Sigmoid colon (tissue), 7 donors: ENCODE data around the gene TMC1. TPM values are rescaled to one million over a fixed set of nuclear protein-coding genes. Genes with fewer than 3 reads are reported as not detected.

Source experiments
- DNase-seq: peaks from one replicate; pipeline ENCODE4 v3.0.0-alpha.2; 2019
- H3K27ac ChIP-seq, 4 donors: fragments of 200-600 bp; sonication (generic); one replicate each; pipeline ENCODE4 v1.5.1; 2016 to 2019; ENCODE audit warnings: mild to moderate bottlenecking in 1 of 4
- H3K27me3 ChIP-seq, 3 donors: fragments of 200-600 bp; sonication (generic); one replicate each; pipeline ENCODE4 v1.5.1; 2019; ENCODE audit warnings: mild to moderate bottlenecking in 1 of 3
- H3K36me3 ChIP-seq, 4 donors: fragments of 200-600 bp; sonication (generic); one replicate each; pipeline ENCODE4 v1.5.1; 2016 to 2019
- H3K4me1 ChIP-seq, 4 donors: fragments of 200-600 bp; sonication (generic); one replicate each; pipeline ENCODE4 v1.5.1; 2017 to 2019
- H3K4me3 ChIP-seq, 4 donors: fragments of 200-600 bp; sonication (generic); one replicate each; pipeline ENCODE4 v1.5.1; 2017 to 2019; ENCODE audit warnings: mild to moderate bottlenecking in 2 of 4, moderate library complexity in 1 of 4
- H3K9me3 ChIP-seq, 4 donors: fragments of 200-600 bp in 3 of 4; sonication (generic) in 3 of 4; one replicate each; pipeline versions ENCODE4 v1.5.1 to v1.6.1; 2013 to 2019
- EP300 ChIP-seq, 4 donors: sonication (generic); formaldehyde crosslinking; IDR thresholded peaks; one replicate each; pipeline ENCODE4 v1.6.1; 2017; ENCODE audit warnings: antibody characterized with exemption in 4 of 4
- POLR2A ChIP-seq, 2 donors: fragments of 450-650 bp; IDR thresholded peaks; one replicate each; pipeline ENCODE4 v1.6.1; 2016; ENCODE audit warnings: antibody characterized with exemption in 2 of 2, mild to moderate bottlenecking in 2 of 2, moderate library complexity in 2 of 2
- POLR2AphosphoS5 ChIP-seq, 4 donors: sonication (generic); formaldehyde crosslinking; IDR thresholded peaks; one replicate each; pipeline ENCODE4 v1.6.1; 2017; ENCODE audit warnings: antibody characterized with exemption in 4 of 4
- WGBS, 2 donors: extraction: QIAGEN DNeasy Blood & Tissue Kit; methylation state at CpG; one replicate each; pipeline ENCODE4 v1.1.7; 2013; 5-methylcytosine and 5-hydroxymethylcytosine counted together
- intact Hi-C: fragments of 100-400 bp; cut with DNase I; formaldehyde crosslinking; loops from one replicate; pipeline ENCODE4 v1.15.1; 2023
- polyA plus RNA-seq, 3 donors: library from polyadenylated mRNA; stranded (reverse); fragments of 200-250 nt; gene quantifications; one replicate each; pipeline ENCODE4 v1.2.3, GENCODE V29; 2013
- total RNA-seq, 4 donors: library from RNA; depleted of rRNA; stranded (reverse); fragments of >200 nt; gene quantifications; one replicate each; pipeline ENCODE4 v1.1.0, GENCODE V29; 2016
- TF ChIP-seq, protein P1 (sequence below), 4 experiments: fragments of 450-650 bp in 3 of 4; fragments of 200-600 bp in 1 of 4; IDR thresholded peaks; one replicate each; pipeline ENCODE4 v1.5.1; 2016 to 2019; ENCODE audit warnings: antibody characterized with exemption in 4 of 4, mild to moderate bottlenecking in 3 of 4, moderate library complexity in 2 of 4
- donor health status: healthy with polysubstance abuse.
- donor health status: Bipolar disorder and iron deficiency.
- donor health status: healthy.

The TMC1 gene
- total and polyA plus RNA-seq, 7 donors, result under 0.01 to 1.5 (median 0.51) TPM; not detected in 4

DNA sequence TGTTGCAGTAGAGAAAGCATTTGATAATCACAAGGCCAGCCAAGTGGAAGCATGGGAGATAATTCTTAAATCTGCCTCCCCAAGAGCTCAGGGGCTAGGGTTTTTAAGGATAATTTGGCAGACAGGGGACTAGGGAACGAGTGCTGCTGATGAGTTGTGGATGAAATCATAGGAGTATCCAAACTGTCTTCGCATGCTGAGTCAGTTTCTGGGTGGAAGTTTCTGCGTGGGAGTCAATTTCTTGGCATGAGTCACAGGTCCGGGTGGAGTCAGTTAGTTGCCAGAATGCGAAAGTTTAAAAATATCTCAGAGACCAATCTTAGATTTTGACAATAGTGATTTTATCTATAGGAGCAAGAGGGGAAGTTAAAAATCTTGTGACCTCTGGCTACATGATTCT lies 112.6 kb downstream of the TMC1 start:
- Histone ChIP-seq H3K9me3 (peaks cover 0 to 5% (median 0%) of the 10 kb centered on the region in 4 donors), H3K4me3 (no peak overlapping the region), H3K4me1 (no peaks in the 10 kb centered on the region), H3K27ac (no peak overlapping the region), H3K36me3 (no peaks in the 10 kb centered on the region), H3K27me3 (no peaks in the 10 kb centered on the region)
- intact Hi-C loops, result no loop called here
- no peak for DNase-seq
- TF ChIP-seq POLR2A (IDR thresholded peaks at IDR 0.05) (no peak), EP300 (IDR thresholded peaks at IDR 0.05) (no peak), POLR2AphosphoS5 (IDR thresholded peaks at IDR 0.05) (no peak)
- TF ChIP-seq, protein P1, sequence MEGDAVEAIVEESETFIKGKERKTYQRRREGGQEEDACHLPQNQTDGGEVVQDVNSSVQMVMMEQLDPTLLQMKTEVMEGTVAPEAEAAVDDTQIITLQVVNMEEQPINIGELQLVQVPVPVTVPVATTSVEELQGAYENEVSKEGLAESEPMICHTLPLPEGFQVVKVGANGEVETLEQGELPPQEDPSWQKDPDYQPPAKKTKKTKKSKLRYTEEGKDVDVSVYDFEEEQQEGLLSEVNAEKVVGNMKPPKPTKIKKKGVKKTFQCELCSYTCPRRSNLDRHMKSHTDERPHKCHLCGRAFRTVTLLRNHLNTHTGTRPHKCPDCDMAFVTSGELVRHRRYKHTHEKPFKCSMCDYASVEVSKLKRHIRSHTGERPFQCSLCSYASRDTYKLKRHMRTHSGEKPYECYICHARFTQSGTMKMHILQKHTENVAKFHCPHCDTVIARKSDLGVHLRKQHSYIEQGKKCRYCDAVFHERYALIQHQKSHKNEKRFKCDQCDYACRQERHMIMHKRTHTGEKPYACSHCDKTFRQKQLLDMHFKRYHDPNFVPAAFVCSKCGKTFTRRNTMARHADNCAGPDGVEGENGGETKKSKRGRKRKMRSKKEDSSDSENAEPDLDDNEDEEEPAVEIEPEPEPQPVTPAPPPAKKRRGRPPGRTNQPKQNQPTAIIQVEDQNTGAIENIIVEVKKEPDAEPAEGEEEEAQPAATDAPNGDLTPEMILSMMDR (IDR thresholded peaks at IDR 0.05), result no peak
- WGBS, 2 donors, result 66 to 68% methylated on average over 5 of the region's 5 CpGs

DNA sequence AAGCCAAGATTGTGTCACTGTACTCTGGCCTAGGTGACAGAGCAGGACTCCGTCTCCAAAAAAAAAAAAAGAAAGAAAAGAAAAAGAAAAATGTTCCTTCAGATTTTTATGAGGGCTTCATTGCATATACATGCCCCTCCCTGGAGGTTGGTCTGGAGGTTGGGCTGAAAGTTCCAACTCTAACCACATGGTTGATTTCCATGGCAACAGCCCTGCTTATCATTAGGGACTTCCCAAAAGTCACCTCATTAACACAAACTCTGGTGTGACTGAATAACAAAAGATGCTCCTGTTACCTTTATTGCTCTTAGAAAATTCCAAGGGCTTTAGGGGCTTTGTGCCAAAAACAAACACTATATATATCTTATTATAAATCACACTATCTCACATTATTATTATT lies 113.8 kb downstream of the TMC1 start:
- Histone ChIP-seq H3K9me3 (peaks cover 0 to 5% (median 0%) of the 10 kb centered on the region in 4 donors), H3K36me3 (no peaks in the 10 kb centered on the region), H3K27ac (no peak overlapping the region), H3K4me3 (no peak overlapping the region), H3K4me1 (no peaks in the 10 kb centered on the region), H3K27me3 (no peaks in the 10 kb centered on the region)
- TF ChIP-seq, protein P1 (IDR thresholded peaks at IDR 0.05), result no peak
- TF ChIP-seq POLR2A (IDR thresholded peaks at IDR 0.05), result no peak
- TF ChIP-seq EP300 (IDR thresholded peaks at IDR 0.05), result no peak
- TF ChIP-seq POLR2AphosphoS5 (IDR thresholded peaks at IDR 0.05), result no peak
- intact Hi-C loops, result no loop called here
- DNase-seq, result no peak
- 78 to 81% methylated on average over 1 of the region's 1 CpG for WGBS, 2 donors

DNA sequence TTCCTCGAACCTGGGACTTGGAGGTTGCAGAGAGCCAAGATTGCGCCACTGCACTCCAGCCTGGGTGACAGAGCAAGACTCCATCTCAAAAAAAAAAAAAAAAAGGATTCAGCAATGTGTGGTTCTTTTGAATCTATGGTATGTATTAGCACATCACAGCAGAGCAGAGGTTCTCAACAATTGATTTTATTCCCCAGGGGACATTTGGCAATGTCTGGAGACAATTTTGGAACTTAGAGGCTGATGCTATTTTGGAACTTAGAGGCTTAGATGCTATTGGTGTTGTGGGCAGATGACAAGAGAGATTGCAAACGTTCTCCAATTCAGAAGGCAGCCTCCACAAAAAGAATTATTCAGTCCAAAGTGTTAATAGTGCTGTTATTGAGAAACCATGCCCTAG lies 115.2 kb downstream of the TMC1 start:
- intact Hi-C loops, result no loop called here
- WGBS, 2 donors, result 64 to 82% methylated on average over 3 of the region's 3 CpGs

GRCh38 chr9:72643651-72644050 lies 122.2 kb downstream of the TMC1 start:
- TF ChIP-seq, protein P1 (IDR thresholded peaks at IDR 0.05), result no peak
- no peak for TF ChIP-seq POLR2A (IDR thresholded peaks at IDR 0.05)
- TF ChIP-seq POLR2AphosphoS5 (IDR thresholded peaks at IDR 0.05), result no peak
- TF ChIP-seq EP300 (IDR thresholded peaks at IDR 0.05), result no peak
- Histone ChIP-seq H3K9me3 (no peaks in the 10 kb centered on the region), H3K36me3 (no peaks in the 10 kb centered on the region), H3K27me3 (no peaks in the 10 kb centered on the region), H3K4me1 (no peaks in the 10 kb centered on the region), H3K4me3 (no peak overlapping the region), H3K27ac (no peak overlapping the region)
- intact Hi-C loops, result no loop called here
- no peak for DNase-seq

More for the DNA sequence above, 115.2 kb downstream of the TMC1 start:
- Histone ChIP-seq H3K27ac (no peak overlapping the region), H3K27me3 (no peaks in the 10 kb centered on the region), H3K9me3 (peaks cover 0 to 5% (median 0%) of the 10 kb centered on the region in 4 donors), H3K4me3 (no peak overlapping the region), H3K36me3 (no peaks in the 10 kb centered on the region), H3K4me1 (no peaks in the 10 kb centered on the region)
- no peak for TF ChIP-seq EP300 (IDR thresholded peaks at IDR 0.05)
- no peak for TF ChIP-seq POLR2AphosphoS5 (IDR thresholded peaks at IDR 0.05)
- no peak for TF ChIP-seq POLR2A (IDR thresholded peaks at IDR 0.05)
- TF ChIP-seq, protein P1 (IDR thresholded peaks at IDR 0.05), result no peak
- no peak for DNase-seq

GRCh38 chr9:72646061-72646460 lies 124.7 kb downstream of the TMC1 start:
- intact Hi-C loops, result no loop called here
- H3K27me3 ChIP-seq, result no peaks in the 10 kb centered on the region
- DNase-seq, result no peak
- H3K27ac ChIP-seq, result no peak overlapping the region
- H3K4me1 ChIP-seq, result no peaks in the 10 kb centered on the region
- no peaks in the 10 kb centered on the region for H3K9me3 ChIP-seq
- 87 to 91% methylated on average over 1 of the region's 1 CpG for WGBS, 2 donors
- no peak overlapping the region for H3K4me3 ChIP-seq
- no peaks in the 10 kb centered on the region for H3K36me3 ChIP-seq
- TF ChIP-seq POLR2A (IDR thresholded peaks at IDR 0.05) (no peak), POLR2AphosphoS5 (IDR thresholded peaks at IDR 0.05) (no peak), EP300 (IDR thresholded peaks at IDR 0.05) (no peak)
- TF ChIP-seq, protein P1 (IDR thresholded peaks at IDR 0.05), result no peak
